GM12878 (cell line): Measurements from ENCODE around the gene LRP4. TPM values are rescaled to one million over a fixed set of nuclear protein-coding genes. Genes with fewer than 3 reads are reported as not detected.
A peak's percentile ranks its signal among the peaks of the same experiment; 100 is the strongest.

Experiments
- BMI1 ChIP-seq: fragments of 450-650 bp; IDR thresholded peaks from 2 replicates; pipeline ENCODE4 v1.6.1; 2016; ENCODE audit warnings: mild to moderate bottlenecking, moderate library complexity, borderline replicate concordance
- CTCF ChIP-seq, 3 experiments: IDR thresholded peaks in 2 of 3; conservative IDR thresholded peaks in 1 of 3; 2 replicates each; pipeline ENCODE4 v1.5.1; 2011; ENCODE audit warnings: low read depth in 3 of 3, low read length in 3 of 3, mild to moderate bottlenecking in 3 of 3, control low read depth in 2 of 3, moderate library complexity in 2 of 3, inconsistent platforms in 1 of 3, mixed read lengths in 1 of 3; ENCODE audit not compliant: control insufficient read depth in 2 of 3, insufficient read depth in 1 of 3; ENCODE audit errors: extremely low read depth in 1 of 3
- E4F1 ChIP-seq: fragments of 450-650 bp; IDR thresholded peaks from 2 replicates; pipeline ENCODE4 v1.6.1; 2018; ENCODE audit warnings: borderline replicate concordance, mild to moderate bottlenecking; ENCODE audit not compliant: partially characterized antibody
- FOXK2 ChIP-seq: fragments of 450-650 bp; IDR thresholded peaks from 2 replicates; pipeline ENCODE4 v1.6.1; 2017; ENCODE audit warnings: mild to moderate bottlenecking, moderate library complexity
- FOXM1 ChIP-seq: IDR thresholded peaks from 2 replicates; pipeline ENCODE4 v1.6.1; 2012; ENCODE audit warnings: low read depth, mild to moderate bottlenecking, inconsistent platforms, low read length, moderate library complexity
- IRF4 ChIP-seq: IDR thresholded peaks from 2 replicates; pipeline ENCODE4 v1.6.1; 2011; ENCODE audit warnings: low read depth, low read length
- IRF5 ChIP-seq: fragments of 450-650 bp; IDR thresholded peaks from 2 replicates; pipeline ENCODE4 v1.6.1; 2017; ENCODE audit warnings: borderline replicate concordance
- POLR2AphosphoS5 ChIP-seq: IDR thresholded peaks from 2 replicates; pipeline ENCODE4 v1.6.1; 2011; ENCODE audit warnings: mild to moderate bottlenecking, low read length, inconsistent platforms
- RAD21 ChIP-seq: IDR thresholded peaks from 2 replicates; pipeline ENCODE4 v1.6.1; 2011; ENCODE audit warnings: mild to moderate bottlenecking, low read depth, low read length, moderate library complexity; ENCODE audit not compliant: insufficient read depth
- RELA ChIP-seq: fragments of 450-650 bp; IDR thresholded peaks from 2 replicates; pipeline ENCODE4 v1.8.0; 2014; ENCODE audit warnings: borderline replicate concordance; ENCODE audit not compliant: partially characterized antibody
- RELB ChIP-seq: fragments of 450-650 bp; IDR thresholded peaks from 2 replicates; pipeline ENCODE4 v1.6.1; 2017; ENCODE audit warnings: low read depth, mild to moderate bottlenecking, moderate library complexity
- RFX5 ChIP-seq: IDR thresholded peaks from 2 replicates; pipeline ENCODE4 v1.6.1; 2011; ENCODE audit warnings: low read depth, low read length, improper control_type of control experiment
- SMAD5 ChIP-seq: IDR thresholded peaks from 2 replicates; pipeline ENCODE4 v1.6.1; 2016; ENCODE audit warnings: antibody characterized with exemption, low read depth
- SMC3 ChIP-seq: IDR thresholded peaks from 2 replicates; pipeline ENCODE4 v1.6.1; 2011; ENCODE audit warnings: low read length, improper control_type of control experiment, borderline replicate concordance
- TAF1 ChIP-seq: IDR thresholded peaks from 2 replicates; pipeline ENCODE4 v1.6.1; 2011; ENCODE audit warnings: mild to moderate bottlenecking, low read depth, low read length, borderline replicate concordance
- WRNIP1 ChIP-seq: IDR thresholded peaks from 2 replicates; pipeline ENCODE4 v1.6.1; 2011; ENCODE audit warnings: low read depth, low read length, improper control_type of control experiment, borderline replicate concordance
- ZBED1 ChIP-seq: IDR thresholded peaks from 2 replicates; pipeline ENCODE4 v1.6.1; 2016; ENCODE audit warnings: borderline replicate concordance
- ZBTB33 ChIP-seq: fragments of 450-650 bp; IDR thresholded peaks from 2 replicates; pipeline ENCODE4 v1.6.1; 2017; ENCODE audit warnings: mild to moderate bottlenecking
- ZNF207 ChIP-seq: fragments of 450-650 bp; IDR thresholded peaks from 2 replicates; pipeline ENCODE4 v1.6.1; 2014; ENCODE audit warnings: antibody characterized with exemption, mild to moderate bottlenecking, borderline replicate concordance
- polyA plus RNA-seq, 11 experiments: library from polyadenylated mRNA; depleted of rRNA in 4 of 11; unstranded in 6 of 11; stranded (reverse) in 5 of 11; fragments of >200 nt; fragmentation: Nextera tagmentation in 4 of 11; fragmentation: Illumina TruSeq in 1 of 11; extraction: Ambion mirVana in 4 of 11; extraction: Trizol in 1 of 11; gene quantifications; 1 replicate in 1 of 11; 2 replicates in 10 of 11; pipeline versions ENCODE4 v1.2.1 to v1.2.3, GENCODE V29; 2011 to 2016; ENCODE audit warnings: inconsistent platforms in 2 of 11, missing spikeins in 2 of 11, low read depth in 1 of 11
- total RNA-seq, 4 experiments: library from RNA; depleted of rRNA in 3 of 4; stranded (reverse); fragments of >200 nt in 3 of 4; fragmentation: Illumina TruSeq in 1 of 4; extraction: Trizol in 1 of 4; gene quantifications; 2 replicates each; pipeline versions ENCODE4 v1.2.1 to v1.2.3, GENCODE V29; 2013 to 2021

The LRP4 gene
- total and polyA plus RNA-seq, 10 of the 15 experiments (the other 5 are each of a cell fraction or from before 2014, with no cell fraction given), result under 0.01 to 0.06 (median 0.03) TPM; not detected in 6

- TF ChIP-seq CTCF (IDR thresholded peaks at IDR 0.05 in 2 of 3, conservative IDR thresholded peaks at IDR 0.05 in 1 of 3; ENCODE audit: control insufficient read depth in 2 of 3, extremely low read depth in 1 of 3, insufficient read depth in 1 of 3, low read depth in 3 of 3, low read length in 3 of 3) (peak; percentile 88 to 95 (median 92); a peak in 5 of 6 replicates), E4F1 (no peak), ZBTB33 (no peak), WRNIP1 (no peak), FOXK2 (no peak), ZNF207 (no peak), SMAD5 (no peak), IRF4 (peak; percentile 48; the same call in 1 of the 2 replicates), RAD21 (peak; percentile 100), RELA (peak; percentile 38), TAF1 (no peak), RELB (peak; percentile 34; the same call in 1 of the 2 replicates), FOXM1 (peak; percentile 42; the same call in 1 of the 2 replicates), ZBED1 (no peak), SMC3 (peak; percentile 97), BMI1 (no peak), IRF5 (no peak), RFX5 (no peak), POLR2AphosphoS5 (no peak)
These were observed 28.5 kb downstream of the LRP4 start (continued) for GRCh38 chr11:46889689-46890475.
